HG02943 (cell line): Measurements from ENCODE around the gene SLC38A1.
"Not testable (repeated sequence)": the region's sequence is repeated elsewhere in the genome, so short reads cannot be mapped to it uniquely, and the experiment has no call there.

Experiments
- ATAC-seq: cut with Tn5 transposase; IDR thresholded peaks from one replicate; pipeline ENCODE4 v1.9.1; 2021; ENCODE audit warnings: mild to moderate bottlenecking, low read depth, moderate library complexity; ENCODE audit not compliant: unreplicated experiment

Gene SLC38A1

DNA sequence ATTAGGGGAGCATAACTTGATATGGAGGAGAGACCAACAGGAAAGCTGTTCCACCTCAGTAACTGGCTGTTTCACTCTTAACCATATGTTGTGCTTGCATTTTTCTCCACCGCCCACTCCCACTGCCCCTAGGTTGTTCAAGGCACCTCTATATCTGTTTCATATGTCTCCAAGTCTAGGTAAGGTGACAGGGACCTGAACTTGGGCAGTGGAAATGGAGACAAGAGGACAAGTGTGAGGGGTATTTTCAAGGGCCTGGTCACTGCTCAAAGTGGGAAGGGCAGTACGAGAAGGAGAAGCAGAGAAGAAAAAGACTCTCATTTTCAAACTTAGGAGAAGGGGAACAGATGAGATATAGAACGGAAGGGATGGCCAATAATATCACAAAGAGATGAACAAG is 3.1 kb downstream of the SLC38A1 start:
- no peak for ATAC-seq

DNA sequence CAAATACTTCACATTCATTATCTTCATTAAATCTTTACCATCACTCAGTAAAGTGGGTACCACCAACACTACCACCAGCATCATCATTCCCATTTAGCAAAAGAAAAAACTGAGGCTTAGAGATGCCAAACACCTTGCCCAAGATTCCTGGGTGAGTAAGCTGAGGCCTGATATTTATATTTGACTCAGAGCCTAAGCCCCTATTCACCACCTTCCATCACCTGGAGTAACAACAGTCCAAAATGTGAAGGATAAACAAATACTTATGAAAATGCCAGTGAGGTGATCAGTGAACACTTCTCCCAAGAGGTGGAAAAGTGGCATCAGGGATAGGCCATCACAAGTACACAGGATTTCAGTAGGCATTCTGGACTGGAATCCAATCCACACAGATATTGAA is 3.7 kb downstream of the SLC38A1 start:
- no peak for ATAC-seq

- no peak for ATAC-seq
Observed at GRCh38 chr12:46264057-46264456, 4.8 kb downstream of the SLC38A1 start.

DNA sequence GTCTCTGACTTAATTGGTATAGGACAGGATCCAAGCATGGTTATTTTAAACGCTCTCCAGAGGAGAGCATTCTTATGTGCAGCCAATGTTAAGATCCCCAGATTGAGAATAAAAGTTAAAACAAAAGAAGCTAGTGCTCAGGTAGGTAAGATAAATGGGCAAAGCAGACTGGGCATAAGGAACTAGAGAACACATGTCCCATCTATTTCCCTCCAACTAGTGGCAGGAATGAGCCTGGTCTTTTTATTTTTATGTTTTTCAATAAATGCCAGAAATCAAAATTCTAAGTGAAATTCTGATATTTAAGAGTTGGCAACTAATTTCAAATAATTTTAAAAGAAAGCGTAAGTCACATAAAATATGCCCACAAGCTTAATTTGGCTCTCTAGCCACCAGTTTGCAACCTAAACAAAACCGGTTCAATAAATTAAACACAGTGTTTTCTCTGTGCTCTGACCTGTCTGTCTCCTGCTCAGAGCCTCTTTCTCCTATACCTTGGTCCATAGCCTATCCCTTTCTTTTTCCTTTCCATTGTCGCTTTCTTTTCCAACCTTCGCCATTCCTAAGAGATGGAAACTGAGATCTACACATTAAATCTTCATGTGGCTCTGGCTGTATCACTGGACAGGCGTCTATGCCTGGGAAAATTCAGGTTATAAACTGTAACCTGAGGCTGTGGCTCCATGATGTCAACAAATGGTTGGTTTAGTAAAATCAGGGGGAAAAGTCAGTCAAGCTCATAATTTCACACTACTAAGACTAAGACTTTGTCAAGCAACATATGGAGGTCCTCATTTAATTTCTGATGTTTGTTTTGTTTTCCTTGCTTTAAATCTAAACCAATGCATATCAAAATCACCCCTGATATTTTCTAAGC is 5.5 kb downstream of the SLC38A1 start:
- ATAC-seq: no peak

DNA sequence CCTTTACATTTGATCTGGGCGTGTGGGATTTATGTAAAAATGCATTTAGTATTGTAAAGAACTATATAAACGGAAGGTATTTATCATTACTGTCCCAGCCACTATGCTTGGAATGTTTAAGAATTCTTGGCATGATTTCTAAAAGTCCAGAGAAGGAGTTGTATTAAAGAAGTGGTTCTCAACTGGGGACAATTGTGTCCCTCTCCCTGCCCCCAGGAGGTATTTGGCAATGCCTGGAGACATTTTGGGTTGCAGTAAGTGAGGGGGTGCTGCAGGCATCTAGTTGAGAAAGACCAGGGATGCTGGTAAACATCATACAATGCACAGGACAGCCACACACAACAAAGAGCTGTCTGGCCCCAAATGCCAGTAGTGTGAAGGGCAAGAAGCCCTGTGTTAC is 7.2 kb downstream of the SLC38A1 start:
- no peak for ATAC-seq

GRCh38 chr12:46260913-46261476 is 7.8 kb downstream of the SLC38A1 start:
- ATAC-seq: no peak

DNA sequence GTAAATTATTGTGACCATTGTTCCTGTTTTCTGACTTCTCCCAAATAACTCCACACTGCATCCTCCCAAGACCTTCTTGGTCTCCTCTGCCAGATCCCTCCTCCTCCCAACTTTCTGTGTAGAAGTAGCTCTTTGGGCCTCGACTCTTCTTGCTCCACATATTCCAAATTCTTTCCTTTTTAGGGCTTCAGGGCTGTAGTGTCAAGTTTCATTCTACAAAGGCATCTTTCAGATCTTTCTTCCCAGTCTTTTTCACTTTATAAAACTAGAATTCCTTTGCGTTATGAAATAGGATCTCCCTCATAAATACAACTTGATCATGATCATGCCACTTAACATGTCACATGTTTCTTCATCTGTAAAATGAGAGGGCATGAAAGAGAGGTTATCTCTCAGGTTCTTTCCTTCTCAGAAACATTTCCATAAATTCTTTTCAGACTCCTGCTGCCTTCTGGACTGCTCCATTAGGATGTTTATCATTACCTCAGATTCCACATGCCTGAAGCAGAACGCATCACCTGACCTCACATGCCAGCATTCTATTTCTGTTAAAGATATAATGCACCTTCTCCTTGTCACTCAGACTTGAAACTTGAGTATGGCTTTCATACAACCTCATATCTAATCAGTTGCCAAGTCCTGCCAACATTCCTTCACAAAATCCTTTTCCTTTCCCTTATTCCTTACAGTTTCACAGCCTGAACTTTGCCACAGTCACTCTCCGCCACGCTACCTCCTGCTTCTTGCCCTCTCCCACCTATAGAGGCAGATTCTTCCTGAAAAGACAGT is 8.5 kb downstream of the SLC38A1 start:
- no peak for ATAC-seq

DNA sequence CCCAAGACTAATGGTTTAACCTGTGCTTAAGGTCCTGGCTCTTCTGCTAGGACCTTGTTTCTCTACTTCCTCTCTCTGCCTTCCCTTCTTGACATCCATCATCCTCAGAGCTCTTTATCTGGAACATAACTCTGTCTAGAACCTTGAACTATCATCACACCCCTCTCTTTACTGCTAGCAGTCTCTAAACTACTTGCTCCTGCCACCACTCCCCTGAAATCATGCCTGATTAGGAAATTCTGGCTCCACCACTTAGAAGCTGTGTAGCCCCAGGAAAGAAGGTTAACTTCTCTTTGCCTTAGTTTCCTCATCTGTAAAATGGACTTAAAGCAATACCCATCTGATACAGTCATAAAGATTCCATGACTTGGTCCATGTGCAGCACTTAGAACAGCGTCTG is 9.1 kb downstream of the SLC38A1 start:
- no peak for ATAC-seq

DNA sequence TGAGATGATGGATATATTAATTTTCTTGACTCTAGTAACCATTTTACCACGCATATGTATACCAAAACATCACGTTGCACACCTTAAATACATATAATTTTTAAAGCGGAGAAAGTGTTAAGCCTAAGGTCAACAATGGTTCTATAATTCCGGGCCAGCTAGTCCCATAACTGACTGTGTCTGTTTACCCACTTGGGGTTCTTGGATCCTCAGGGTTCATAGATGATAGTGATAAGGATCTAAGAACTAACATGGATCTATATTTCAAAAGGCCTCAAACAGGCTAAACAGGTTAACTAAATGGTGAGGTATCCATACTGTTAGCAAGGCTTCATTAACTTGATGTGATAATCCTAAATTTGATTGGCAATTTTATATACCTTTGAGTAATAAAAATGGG is 9.8 kb downstream of the SLC38A1 start:
- ATAC-seq: no peak

GRCh38 chr12:46258129-46258528 is 10.7 kb downstream of the SLC38A1 start:
- no peak for ATAC-seq

- ATAC-seq: no peak
Observed at GRCh38 chr12:46256942-46257341, 11.9 kb downstream of the SLC38A1 start.

DNA sequence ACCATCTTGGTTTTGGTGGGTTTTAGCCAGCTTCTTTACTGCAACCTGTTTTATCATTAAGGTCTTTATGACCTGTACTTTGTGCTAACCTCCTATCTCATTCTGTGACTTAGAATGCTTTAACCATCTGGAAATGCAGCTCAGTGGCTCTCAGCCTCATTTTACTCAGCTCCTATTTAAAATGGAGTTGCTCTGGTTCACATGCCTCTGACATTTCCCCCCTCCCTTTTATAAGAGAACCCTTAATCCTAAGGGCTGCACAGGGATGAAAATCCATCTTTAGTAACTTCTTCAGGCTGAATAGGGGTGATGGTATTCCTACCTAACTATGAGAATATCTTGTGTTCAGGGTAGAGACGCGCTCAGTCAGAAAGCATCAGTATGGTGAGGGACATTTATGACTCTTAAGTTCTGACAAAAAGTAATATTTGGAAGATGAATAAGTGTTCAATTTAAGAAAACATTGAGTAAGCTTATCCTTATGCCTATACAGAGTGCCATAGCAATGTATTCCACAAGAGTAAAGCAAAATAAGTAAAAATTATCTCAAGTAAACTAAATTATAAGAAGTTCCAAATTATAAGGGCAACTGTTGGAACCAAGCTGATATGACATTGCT is 15.2 kb downstream of the SLC38A1 start:
- ATAC-seq: no peak

GRCh38 chr12:46251994-46252393 is 16.8 kb downstream of the SLC38A1 start:
- not testable (repeated sequence) for ATAC-seq

DNA sequence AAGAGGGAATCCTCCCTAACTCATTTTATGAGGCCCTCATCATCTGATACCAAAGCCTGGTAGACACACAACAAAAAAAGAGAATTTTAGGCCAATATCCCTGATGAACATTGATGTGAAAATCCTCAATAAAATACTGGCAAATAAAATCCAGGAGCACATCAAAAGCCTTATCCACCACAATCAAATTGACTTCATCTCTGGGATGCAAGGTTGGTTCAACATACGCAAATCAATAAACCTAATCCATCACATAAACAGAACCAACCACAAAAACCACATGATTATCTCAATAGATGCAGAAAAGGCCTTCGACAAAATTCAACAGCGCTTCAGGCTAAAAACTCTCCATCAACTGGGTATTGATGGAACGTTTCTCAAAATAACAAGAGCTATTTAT is 18.9 kb downstream of the SLC38A1 start:
- ATAC-seq: not testable (repeated sequence)

DNA sequence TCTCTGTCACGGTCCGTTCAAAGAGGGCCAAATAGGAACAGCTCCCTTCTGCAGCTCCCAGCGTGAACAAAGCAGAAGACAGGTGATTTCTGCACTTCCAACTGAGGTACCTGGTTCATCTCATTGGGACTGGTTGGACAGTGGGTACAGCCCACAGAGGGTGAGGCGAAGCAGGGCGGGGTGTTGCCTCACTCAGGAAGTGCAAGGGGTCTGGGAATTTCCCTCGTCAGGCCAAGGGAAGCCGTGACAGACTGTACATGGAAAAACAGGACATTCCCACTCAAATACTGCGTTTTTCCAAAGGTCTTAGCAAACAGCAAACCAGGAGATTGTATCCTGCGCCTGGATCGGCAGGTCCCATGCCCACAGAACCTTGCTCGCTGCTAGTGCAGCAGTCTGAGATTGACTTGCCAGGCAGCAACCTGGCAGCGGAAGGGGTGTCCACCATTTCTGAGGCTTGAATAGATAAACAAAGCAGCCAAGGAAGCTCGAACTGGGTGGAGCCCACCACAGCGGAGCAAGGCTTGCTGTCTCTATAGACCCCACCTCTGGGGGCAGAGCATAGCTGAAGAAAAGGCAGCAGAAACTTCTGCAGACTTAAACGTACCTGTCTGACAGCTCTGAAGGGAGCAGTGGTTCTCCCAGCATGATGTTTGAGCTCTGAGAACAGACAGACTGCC is 22.7 kb downstream of the SLC38A1 start:
- ATAC-seq: no peak

DNA sequence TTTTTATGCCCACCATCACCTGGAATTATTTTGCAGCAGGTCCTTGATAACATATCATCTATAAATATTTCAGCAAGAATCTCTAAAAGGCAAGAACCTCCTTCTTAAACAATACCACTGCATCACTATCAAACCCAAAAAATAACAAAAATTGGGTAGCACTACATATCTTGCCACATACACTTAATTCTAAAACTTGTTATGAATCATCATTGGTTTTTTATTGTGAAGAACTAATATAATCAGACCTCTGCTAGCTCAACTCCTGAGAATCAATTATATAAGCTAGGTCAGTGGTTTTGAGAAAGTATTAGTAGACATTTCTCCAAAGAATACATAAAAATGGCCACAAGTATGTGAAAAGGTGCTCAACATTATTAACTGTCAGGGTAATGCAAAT is 23.8 kb downstream of the SLC38A1 start:
- ATAC-seq: no peak

GRCh38 chr12:46244273-46244915 is 24.4 kb downstream of the SLC38A1 start:
- no peak for ATAC-seq

DNA sequence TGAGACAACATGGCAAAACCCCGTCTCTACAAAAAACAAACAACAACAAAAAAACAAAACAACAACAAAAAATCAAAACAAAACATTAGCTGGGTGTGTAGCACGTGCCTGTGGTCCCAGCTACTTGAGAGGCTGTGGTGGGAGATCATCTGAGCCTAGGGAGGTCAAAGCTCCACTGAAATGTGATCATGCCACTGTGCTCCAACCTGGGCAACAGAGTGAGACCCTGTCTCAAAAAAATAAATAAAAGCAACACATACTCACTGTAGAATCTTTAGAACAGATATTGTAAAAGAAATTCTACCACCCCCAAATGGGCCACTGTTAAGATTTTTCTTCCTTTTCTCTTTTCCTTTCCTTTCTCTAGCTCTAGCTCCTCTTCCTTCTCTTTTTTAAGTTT is 26.3 kb downstream of the SLC38A1 start:
- ATAC-seq: no peak

DNA sequence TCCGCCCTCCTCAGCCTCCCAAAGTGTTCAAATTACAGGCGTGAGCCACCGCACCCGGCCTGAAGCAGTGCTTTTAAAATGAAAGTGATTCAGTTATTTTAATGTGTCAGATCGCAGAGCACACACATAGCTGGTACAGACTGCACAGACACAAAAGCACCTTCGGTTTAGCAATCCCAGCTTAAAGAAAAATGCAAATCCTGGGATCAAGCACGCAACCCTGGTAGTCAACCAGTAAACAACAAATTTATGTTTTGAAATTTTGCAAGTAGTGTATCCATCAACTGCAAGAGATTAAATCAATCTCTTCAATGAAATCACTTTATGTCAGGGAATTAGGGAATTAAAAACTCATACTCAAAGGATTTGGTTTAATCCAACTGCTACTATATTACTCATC is 28.4 kb downstream of the SLC38A1 start:
- no peak for ATAC-seq

DNA sequence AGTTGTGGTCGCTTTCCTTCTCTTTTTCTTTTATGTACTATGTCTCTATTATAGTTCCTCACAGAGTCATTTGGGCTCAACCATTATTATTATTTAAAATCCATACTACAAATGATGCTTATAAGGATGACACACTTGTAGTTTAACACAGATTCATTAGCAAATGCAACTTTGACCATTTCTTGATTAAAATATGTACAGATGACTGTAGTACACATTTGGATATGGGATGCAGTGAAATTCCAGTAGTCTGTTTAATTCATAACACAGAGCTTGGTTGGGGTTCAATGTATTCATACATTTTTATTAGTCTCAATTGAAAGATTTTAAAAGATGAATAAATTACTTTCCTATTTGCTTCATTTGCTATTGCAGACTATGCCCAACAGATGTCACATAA is 30.0 kb downstream of the SLC38A1 start:
- ATAC-seq: no peak
